Measurements from ENCODE around the gene XPC.

DNA sequence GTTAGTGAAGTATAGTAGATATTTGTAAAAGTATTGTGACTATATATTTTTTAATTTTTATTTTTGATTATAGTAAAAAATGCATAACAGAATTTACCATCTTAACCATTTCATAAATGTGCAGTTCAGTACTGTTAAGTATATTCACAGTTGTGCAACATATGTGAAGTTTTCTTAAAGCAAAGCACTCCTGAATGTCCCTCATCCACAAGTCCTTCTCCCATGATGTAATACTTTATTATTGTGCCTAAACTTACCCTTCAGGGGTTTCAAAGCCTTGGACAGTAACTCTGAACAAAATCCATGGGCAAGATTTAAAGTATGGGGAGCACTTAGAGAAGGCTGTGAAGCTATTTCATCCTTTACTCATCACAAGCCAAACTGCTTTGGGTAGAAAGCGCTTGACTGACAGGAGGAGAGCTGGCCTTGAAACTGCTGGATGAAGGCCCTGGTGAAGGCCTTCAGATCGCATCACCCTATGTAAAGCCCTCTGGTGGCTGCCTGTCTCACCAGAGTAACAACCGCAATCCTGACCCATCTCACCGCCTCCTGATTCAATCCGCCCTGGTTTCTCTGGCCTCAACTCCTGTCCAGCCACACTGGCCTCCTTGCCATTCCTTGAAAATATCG, 28.3 kb upstream of the XPC start:
- TF ChIP-seq, protein P1, sequence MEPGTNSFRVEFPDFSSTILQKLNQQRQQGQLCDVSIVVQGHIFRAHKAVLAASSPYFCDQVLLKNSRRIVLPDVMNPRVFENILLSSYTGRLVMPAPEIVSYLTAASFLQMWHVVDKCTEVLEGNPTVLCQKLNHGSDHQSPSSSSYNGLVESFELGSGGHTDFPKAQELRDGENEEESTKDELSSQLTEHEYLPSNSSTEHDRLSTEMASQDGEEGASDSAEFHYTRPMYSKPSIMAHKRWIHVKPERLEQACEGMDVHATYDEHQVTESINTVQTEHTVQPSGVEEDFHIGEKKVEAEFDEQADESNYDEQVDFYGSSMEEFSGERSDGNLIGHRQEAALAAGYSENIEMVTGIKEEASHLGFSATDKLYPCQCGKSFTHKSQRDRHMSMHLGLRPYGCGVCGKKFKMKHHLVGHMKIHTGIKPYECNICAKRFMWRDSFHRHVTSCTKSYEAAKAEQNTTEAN (CRISPR knock-in tag; IDR thresholded peaks at IDR 0.05): no peak
- TF ChIP-seq, protein P2, sequence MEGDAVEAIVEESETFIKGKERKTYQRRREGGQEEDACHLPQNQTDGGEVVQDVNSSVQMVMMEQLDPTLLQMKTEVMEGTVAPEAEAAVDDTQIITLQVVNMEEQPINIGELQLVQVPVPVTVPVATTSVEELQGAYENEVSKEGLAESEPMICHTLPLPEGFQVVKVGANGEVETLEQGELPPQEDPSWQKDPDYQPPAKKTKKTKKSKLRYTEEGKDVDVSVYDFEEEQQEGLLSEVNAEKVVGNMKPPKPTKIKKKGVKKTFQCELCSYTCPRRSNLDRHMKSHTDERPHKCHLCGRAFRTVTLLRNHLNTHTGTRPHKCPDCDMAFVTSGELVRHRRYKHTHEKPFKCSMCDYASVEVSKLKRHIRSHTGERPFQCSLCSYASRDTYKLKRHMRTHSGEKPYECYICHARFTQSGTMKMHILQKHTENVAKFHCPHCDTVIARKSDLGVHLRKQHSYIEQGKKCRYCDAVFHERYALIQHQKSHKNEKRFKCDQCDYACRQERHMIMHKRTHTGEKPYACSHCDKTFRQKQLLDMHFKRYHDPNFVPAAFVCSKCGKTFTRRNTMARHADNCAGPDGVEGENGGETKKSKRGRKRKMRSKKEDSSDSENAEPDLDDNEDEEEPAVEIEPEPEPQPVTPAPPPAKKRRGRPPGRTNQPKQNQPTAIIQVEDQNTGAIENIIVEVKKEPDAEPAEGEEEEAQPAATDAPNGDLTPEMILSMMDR (IDR thresholded peaks at IDR 0.05): no peak
- TF ChIP-seq CREB1 (CRISPR knock-in tag; IDR thresholded peaks at IDR 0.05): no peak
- no peak for TF ChIP-seq ZNF423 (CRISPR knock-in tag; IDR thresholded peaks at IDR 0.05)
- TF ChIP-seq ZNF138 (CRISPR knock-in tag; conservative IDR thresholded peaks at IDR 0.05): no peak
- TF ChIP-seq, protein P3, sequence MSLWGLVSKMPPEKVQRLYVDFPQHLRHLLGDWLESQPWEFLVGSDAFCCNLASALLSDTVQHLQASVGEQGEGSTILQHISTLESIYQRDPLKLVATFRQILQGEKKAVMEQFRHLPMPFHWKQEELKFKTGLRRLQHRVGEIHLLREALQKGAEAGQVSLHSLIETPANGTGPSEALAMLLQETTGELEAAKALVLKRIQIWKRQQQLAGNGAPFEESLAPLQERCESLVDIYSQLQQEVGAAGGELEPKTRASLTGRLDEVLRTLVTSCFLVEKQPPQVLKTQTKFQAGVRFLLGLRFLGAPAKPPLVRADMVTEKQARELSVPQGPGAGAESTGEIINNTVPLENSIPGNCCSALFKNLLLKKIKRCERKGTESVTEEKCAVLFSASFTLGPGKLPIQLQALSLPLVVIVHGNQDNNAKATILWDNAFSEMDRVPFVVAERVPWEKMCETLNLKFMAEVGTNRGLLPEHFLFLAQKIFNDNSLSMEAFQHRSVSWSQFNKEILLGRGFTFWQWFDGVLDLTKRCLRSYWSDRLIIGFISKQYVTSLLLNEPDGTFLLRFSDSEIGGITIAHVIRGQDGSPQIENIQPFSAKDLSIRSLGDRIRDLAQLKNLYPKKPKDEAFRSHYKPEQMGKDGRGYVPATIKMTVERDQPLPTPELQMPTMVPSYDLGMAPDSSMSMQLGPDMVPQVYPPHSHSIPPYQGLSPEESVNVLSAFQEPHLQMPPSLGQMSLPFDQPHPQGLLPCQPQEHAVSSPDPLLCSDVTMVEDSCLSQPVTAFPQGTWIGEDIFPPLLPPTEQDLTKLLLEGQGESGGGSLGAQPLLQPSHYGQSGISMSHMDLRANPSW (CRISPR knock-in tag; conservative IDR thresholded peaks at IDR 0.05; ENCODE audit: low read depth): no peak
- TF ChIP-seq, protein P4, sequence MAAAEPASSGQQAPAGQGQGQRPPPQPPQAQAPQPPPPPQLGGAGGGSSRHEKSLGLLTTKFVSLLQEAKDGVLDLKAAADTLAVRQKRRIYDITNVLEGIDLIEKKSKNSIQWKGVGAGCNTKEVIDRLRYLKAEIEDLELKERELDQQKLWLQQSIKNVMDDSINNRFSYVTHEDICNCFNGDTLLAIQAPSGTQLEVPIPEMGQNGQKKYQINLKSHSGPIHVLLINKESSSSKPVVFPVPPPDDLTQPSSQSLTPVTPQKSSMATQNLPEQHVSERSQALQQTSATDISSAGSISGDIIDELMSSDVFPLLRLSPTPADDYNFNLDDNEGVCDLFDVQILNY (CRISPR knock-in tag; IDR thresholded peaks at IDR 0.05): no peak
- TF ChIP-seq, protein P5, sequence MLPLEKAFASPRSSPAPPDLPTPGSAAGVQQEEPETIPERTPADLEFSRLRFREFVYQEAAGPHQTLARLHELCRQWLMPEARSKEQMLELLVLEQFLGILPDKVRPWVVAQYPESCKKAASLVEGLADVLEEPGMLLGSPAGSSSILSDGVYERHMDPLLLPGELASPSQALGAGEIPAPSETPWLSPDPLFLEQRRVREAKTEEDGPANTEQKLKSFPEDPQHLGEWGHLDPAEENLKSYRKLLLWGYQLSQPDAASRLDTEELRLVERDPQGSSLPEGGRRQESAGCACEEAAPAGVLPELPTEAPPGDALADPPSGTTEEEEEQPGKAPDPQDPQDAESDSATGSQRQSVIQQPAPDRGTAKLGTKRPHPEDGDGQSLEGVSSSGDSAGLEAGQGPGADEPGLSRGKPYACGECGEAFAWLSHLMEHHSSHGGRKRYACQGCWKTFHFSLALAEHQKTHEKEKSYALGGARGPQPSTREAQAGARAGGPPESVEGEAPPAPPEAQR (CRISPR knock-in tag; IDR thresholded peaks at IDR 0.05): no peak

All from WTC11 (cell line).